OCI-LY3 (cell line): ENCODE data around the gene LRRC55.

Experiments used
- EZH2phosphoT487 ChIP-seq: fragments of 200-600 bp; shearing (Covaris generic); IDR thresholded peaks from 2 replicates; pipeline ENCODE4 v1.6.1; 2018; ENCODE audit warnings: antibody characterized with exemption, mixed run types, low read depth
- TF ChIP-seq, protein P1 (sequence below): fragments of 200-600, 300-600 bp; sonication (generic); IDR thresholded peaks from 2 replicates; pipeline ENCODE4 v1.5.1; 2014; ENCODE audit warnings: antibody characterized with exemption, low read length, low read depth

DNA sequence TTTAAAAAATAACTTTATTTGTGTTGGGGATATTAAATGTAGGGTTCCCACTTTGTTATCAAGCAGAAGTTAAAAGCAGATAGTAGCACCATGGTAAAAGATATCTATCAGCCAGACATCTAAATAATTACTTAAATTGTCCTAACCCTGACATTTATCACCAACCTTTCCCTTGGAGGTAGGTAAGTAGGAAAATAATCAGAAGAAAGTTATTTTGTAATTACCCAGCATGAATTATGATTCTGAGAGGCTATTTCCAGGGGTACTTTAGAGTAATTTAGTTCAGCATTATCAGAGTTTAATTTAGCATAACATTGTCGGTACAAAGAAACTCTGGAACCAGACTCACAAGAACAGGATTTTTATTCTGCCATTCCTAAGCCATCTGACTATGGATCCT, 23.2 kb upstream of the LRRC55 start:
- TF ChIP-seq, protein P1, sequence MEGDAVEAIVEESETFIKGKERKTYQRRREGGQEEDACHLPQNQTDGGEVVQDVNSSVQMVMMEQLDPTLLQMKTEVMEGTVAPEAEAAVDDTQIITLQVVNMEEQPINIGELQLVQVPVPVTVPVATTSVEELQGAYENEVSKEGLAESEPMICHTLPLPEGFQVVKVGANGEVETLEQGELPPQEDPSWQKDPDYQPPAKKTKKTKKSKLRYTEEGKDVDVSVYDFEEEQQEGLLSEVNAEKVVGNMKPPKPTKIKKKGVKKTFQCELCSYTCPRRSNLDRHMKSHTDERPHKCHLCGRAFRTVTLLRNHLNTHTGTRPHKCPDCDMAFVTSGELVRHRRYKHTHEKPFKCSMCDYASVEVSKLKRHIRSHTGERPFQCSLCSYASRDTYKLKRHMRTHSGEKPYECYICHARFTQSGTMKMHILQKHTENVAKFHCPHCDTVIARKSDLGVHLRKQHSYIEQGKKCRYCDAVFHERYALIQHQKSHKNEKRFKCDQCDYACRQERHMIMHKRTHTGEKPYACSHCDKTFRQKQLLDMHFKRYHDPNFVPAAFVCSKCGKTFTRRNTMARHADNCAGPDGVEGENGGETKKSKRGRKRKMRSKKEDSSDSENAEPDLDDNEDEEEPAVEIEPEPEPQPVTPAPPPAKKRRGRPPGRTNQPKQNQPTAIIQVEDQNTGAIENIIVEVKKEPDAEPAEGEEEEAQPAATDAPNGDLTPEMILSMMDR = no peak
- TF ChIP-seq EZH2phosphoT487 = no peak
